WTC11 (cell line): ENCODE data around the gene PLAAT3. TPM values are rescaled to one million over a fixed set of nuclear protein-coding genes. Genes with fewer than 3 reads are reported as not detected.

Experiments
- ATAC-seq: fragments of 200-7000 bp; cut with Tn5 transposase; 2 replicates; pipeline ENCODE4 v1.10.0; 2021; ENCODE audit warnings: mild to moderate bottlenecking, moderate library complexity
- CTCF ChIA-PET: fragments of 300-600 bp; sonication (Branson Sonifier 250); formaldehyde crosslinking; loops from one replicate; lab custom pipeline; 2021; ENCODE audit warnings: antibody characterized with exemption; lab: Charles Lee
- POLR2A ChIA-PET: fragments of 350-600 bp; sonication (Branson Sonifier 250); formaldehyde crosslinking; loops from one replicate; lab custom pipeline; 2021; ENCODE audit warnings: antibody characterized with exemption; lab: Charles Lee
- DNase-seq: peaks from one replicate; pipeline ENCODE4 v3.0.0; 2021; ENCODE audit warnings: low spot score
- H3K27ac Mint-ChIP-seq: 2 replicates; pipeline ENCODE4 v1.8.0; 2021; ENCODE audit warnings: mixed read lengths
- H3K27me3 Mint-ChIP-seq: 2 replicates; pipeline ENCODE4 v1.8.0; 2021; ENCODE audit warnings: low read depth, mild to moderate bottlenecking, moderate library complexity, mixed read lengths
- H3K36me3 Mint-ChIP-seq: 2 replicates; pipeline ENCODE4 v1.8.0; 2021; ENCODE audit warnings: mixed read lengths
- H3K4me1 Mint-ChIP-seq: 2 replicates; pipeline ENCODE4 v1.8.0; 2022; ENCODE audit warnings: mixed read lengths
- H3K4me3 Mint-ChIP-seq: 2 replicates; pipeline ENCODE4 v1.8.0; 2021; ENCODE audit warnings: mild to moderate bottlenecking, moderate library complexity, mixed read lengths
- H3K9me3 Mint-ChIP-seq: 2 replicates; pipeline ENCODE4 v1.8.0; 2021; ENCODE audit warnings: mixed read lengths
- CBFB ChIP-seq: sonication (generic); formaldehyde crosslinking; IDR thresholded peaks from 2 replicates; pipeline ENCODE4 v1.8.1; 2022; ENCODE audit warnings: mild to moderate bottlenecking, low read depth, missing genetic modification reagents
- CREM ChIP-seq: sonication (generic); formaldehyde crosslinking; IDR thresholded peaks from 2 replicates; pipeline ENCODE4 v1.8.1; 2022; ENCODE audit warnings: mild to moderate bottlenecking, missing genetic modification reagents, moderate library complexity
- E2F4 ChIP-seq: sonication (generic); formaldehyde crosslinking; IDR thresholded peaks from 2 replicates; pipeline ENCODE4 v1.8.1; 2022; ENCODE audit warnings: low read depth, mild to moderate bottlenecking, moderate library complexity, missing genetic modification reagents, borderline replicate concordance
- ETV6 ChIP-seq: sonication (generic); formaldehyde crosslinking; IDR thresholded peaks from 2 replicates; pipeline ENCODE4 v1.8.1; 2022; ENCODE audit warnings: mild to moderate bottlenecking, missing genetic modification reagents
- FOXP4 ChIP-seq: sonication (generic); formaldehyde crosslinking; IDR thresholded peaks from 2 replicates; pipeline ENCODE4 v1.8.0; 2022; ENCODE audit warnings: mild to moderate bottlenecking, missing genetic modification reagents
- HMGXB4 ChIP-seq: sonication (generic); formaldehyde crosslinking; IDR thresholded peaks from 2 replicates; pipeline ENCODE4 v1.8.1; 2023; ENCODE audit warnings: mild to moderate bottlenecking, moderate library complexity, missing genetic modification reagents
- JUN ChIP-seq: sonication (generic); formaldehyde crosslinking; IDR thresholded peaks from 2 replicates; pipeline ENCODE4 v1.8.0; 2023; ENCODE audit warnings: mild to moderate bottlenecking, missing genetic modification reagents
- MAX ChIP-seq: sonication (generic); formaldehyde crosslinking; IDR thresholded peaks from 2 replicates; pipeline ENCODE4 v1.8.0; 2022; ENCODE audit warnings: mild to moderate bottlenecking, missing genetic modification reagents
- SMAD3 ChIP-seq: sonication (generic); formaldehyde crosslinking; IDR thresholded peaks from 2 replicates; pipeline ENCODE4 v1.8.0; 2022; ENCODE audit warnings: missing genetic modification reagents, mild to moderate bottlenecking, borderline replicate concordance
- TCF7 ChIP-seq: sonication (generic); formaldehyde crosslinking; IDR thresholded peaks from 2 replicates; pipeline ENCODE4 v1.8.0; 2022; ENCODE audit warnings: mild to moderate bottlenecking, low read depth, missing genetic modification reagents, moderate library complexity
- TEAD4 ChIP-seq: sonication (generic); formaldehyde crosslinking; IDR thresholded peaks from 2 replicates; pipeline ENCODE4 v1.8.0; 2022; ENCODE audit warnings: mild to moderate bottlenecking, missing genetic modification reagents
- TP53 ChIP-seq: sonication (generic); formaldehyde crosslinking; IDR thresholded peaks from 2 replicates; pipeline ENCODE4 v1.8.1; 2023; ENCODE audit warnings: mild to moderate bottlenecking, missing genetic modification reagents
- USF1 ChIP-seq: sonication (generic); formaldehyde crosslinking; IDR thresholded peaks from 2 replicates; pipeline ENCODE4 v1.8.0; 2022; ENCODE audit warnings: mild to moderate bottlenecking, missing genetic modification reagents
- ZBTB21 ChIP-seq: sonication (generic); formaldehyde crosslinking; IDR thresholded peaks from 2 replicates; pipeline ENCODE4 v1.8.1; 2023; ENCODE audit warnings: mild to moderate bottlenecking, missing genetic modification reagents, borderline replicate concordance
- ZNF232 ChIP-seq: sonication (generic); formaldehyde crosslinking; IDR thresholded peaks from 2 replicates; pipeline ENCODE4 v1.8.0; 2022; ENCODE audit warnings: mild to moderate bottlenecking, missing genetic modification reagents
- ZNF263 ChIP-seq: sonication (generic); formaldehyde crosslinking; IDR thresholded peaks from 2 replicates; pipeline ENCODE4 v1.8.1; 2022; ENCODE audit warnings: low read depth, mild to moderate bottlenecking, moderate library complexity, missing genetic modification reagents
- ZNF416 ChIP-seq: fragments of 250-450 bp; sonication (Bioruptor Pico); IDR thresholded peaks from 2 replicates; pipeline ENCODE4 v1.9.0; 2021; ENCODE audit warnings: mild to moderate bottlenecking, inconsistent platforms
- ZNF423 ChIP-seq: fragments of 250-450 bp; sonication (Bioruptor Pico); IDR thresholded peaks from 2 replicates; pipeline ENCODE4 v2.1.2; 2022; ENCODE audit warnings: mild to moderate bottlenecking, moderate library complexity
- total RNA-seq: library from RNA; stranded (reverse); gene quantifications from 3 replicates; pipeline ENCODE4 v1.2.3, GENCODE V29; 2021

Gene PLAAT3
- total RNA-seq, 1 experiment from 2014 or later: 160 TPM

GRCh38 chr11:63613517-63614135 lies 607 bp downstream of the PLAAT3 start (continued):
- TF ChIP-seq ETV6 (CRISPR knock-in tag) (0 out of 2 replicates have a peak, but pooled peaks have one; percentile 42), USF1 (CRISPR knock-in tag) (peak; percentile 83), ZBTB21 (peak; percentile 66; the same call in 1 of the 2 replicates), CREM (CRISPR knock-in tag) (no peak), HMGXB4 (CRISPR knock-in tag) (no peak), ZNF232 (peak; percentile 89), TCF7 (no peak), SMAD3 (CRISPR knock-in tag) (0 out of 2 replicates have a peak, but pooled peaks have one; percentile 44), MAX (CRISPR knock-in tag) (peak; percentile 70), FOXP4 (CRISPR knock-in tag) (peak; percentile 69; the same call in 1 of the 2 replicates), JUN (peak; percentile 64; the same call in 1 of the 2 replicates), TP53 (peak; percentile 67; the same call in 1 of the 2 replicates)

GRCh38 chr11:63612181-63612580 lies 2.1 kb downstream of the PLAAT3 start:
- ChIA-PET POLR2A (no interaction called here), CTCF (no interaction called here)
- H3K4me3 Mint-ChIP-seq: peak overlapping the region; percentile 78
- peaks cover 8% of the 10 kb centered on the region for H3K36me3 Mint-ChIP-seq
- H3K27ac Mint-ChIP-seq: no peak overlapping the region
- peaks cover 54% of the 10 kb centered on the region for H3K4me1 Mint-ChIP-seq
- no peak for DNase-seq
- no peak for ATAC-seq
- peaks cover 33% of the 10 kb centered on the region for H3K27me3 Mint-ChIP-seq
- no peaks in the 10 kb centered on the region for H3K9me3 Mint-ChIP-seq
- no peak for TF ChIP-seq ZNF423 (CRISPR knock-in tag)
- TF ChIP-seq FOXP4 (CRISPR knock-in tag): no peak
- TF ChIP-seq ETV6 (CRISPR knock-in tag): no peak
- TF ChIP-seq ZBTB21: no peak
- no peak for TF ChIP-seq ZNF416
- no peak for TF ChIP-seq TEAD4 (CRISPR knock-in tag)
- no peak for TF ChIP-seq ZNF263 (CRISPR knock-in tag)
- TF ChIP-seq CBFB (CRISPR knock-in tag): no peak
- no peak for TF ChIP-seq E2F4 (CRISPR knock-in tag)
